ENCODE measurements around the gene LEFTY1.
"Not testable (repeated sequence)": the region's sequence is repeated elsewhere in the genome, so short reads cannot be mapped to it uniquely, and the experiment has no call there.

LEFTY1 gene

GRCh38 chr1:225887554-225888288, 1.2 kb downstream of the LEFTY1 start:
- not testable (repeated sequence) for DNase-seq

DNA sequence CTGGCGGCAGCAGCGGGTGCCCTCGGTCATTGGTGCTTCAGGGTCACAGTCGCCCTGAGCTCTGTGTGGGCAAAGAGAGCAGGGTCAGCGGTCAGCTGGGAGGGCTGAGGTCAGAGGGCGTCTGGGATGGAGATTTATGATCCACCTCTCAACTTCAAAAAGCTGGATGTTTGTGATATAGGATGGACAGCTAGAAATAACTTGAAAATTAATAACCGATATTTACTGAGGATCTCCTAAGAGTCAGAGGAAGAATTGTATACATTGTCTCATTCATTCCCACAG, 2.0 kb downstream of the LEFTY1 start:
- DNase-seq = no peak

- DNase-seq = no peak
Observed at GRCh38 chr1:225886159-225887029, 2.6 kb downstream of the LEFTY1 start.

DNA sequence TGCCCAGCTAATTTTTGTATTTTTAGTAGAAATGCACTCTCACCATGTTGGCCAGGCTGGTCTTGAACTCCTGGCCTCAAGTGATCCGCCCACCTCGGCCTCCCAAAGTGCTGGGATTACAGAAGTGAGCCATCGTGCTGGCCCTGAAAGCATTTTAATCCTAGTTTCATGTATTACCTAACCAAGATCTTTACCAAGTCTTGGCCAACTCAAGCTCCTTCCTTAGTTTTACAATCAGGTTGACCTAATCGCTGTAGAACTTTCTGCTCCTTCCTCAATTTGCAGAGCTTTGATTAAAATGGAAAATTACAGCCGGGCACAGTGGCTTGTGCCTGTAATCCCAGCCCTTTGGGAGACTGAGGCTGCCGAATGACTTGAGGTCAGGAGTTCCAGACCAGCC, 3.6 kb downstream of the LEFTY1 start:
- no peak for DNase-seq

GRCh38 chr1:225883616-225884265, 5.2 kb downstream of the LEFTY1 start:
- DNase-seq = peak; percentile 44

DNA sequence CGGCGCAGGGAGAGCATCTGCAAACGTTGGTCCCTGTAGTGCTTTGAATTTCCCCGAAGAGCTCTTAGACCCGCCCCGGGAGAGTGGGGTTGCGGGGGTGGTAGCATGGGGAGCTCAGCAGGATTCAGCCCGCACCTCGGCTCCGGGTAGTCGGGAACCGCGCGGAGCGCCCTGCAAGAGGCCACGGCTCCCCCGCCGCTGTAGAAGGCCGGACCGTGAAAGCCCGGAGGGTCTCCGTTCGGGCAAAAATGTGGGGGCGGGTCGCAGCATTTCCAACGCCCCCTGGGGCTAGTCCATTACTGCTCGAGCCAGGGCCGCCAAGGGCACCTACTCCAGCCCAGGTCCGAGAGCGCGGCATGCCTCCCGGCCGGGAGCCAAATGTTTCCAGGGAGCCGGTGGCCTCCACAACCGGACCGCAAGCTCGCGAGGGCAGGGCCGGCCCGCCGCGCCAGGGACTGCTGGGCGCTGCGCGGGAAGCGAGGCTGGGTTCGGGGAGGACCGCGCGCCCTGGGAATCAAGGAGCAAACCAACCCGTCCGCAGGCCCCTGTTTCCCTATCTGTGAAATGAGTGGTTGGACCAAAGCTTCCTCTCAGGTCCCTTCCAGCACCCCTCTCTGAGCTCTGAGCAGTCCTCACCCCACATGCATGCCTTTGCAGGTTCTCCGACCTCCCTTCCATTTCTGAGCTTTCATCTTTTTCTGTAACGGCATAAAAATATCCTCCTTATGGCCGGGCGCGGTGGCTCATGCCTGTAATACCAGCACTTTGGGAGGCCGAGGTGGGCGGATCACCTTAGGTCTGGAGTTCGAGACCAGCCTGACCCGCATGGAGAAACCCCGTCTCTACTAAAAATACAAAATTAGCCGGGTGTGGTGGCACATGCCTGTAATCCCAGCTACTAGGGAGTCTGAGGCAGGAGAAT, 6.0 kb downstream of the LEFTY1 start:
- peak; percentile 77 for DNase-seq

DNA sequence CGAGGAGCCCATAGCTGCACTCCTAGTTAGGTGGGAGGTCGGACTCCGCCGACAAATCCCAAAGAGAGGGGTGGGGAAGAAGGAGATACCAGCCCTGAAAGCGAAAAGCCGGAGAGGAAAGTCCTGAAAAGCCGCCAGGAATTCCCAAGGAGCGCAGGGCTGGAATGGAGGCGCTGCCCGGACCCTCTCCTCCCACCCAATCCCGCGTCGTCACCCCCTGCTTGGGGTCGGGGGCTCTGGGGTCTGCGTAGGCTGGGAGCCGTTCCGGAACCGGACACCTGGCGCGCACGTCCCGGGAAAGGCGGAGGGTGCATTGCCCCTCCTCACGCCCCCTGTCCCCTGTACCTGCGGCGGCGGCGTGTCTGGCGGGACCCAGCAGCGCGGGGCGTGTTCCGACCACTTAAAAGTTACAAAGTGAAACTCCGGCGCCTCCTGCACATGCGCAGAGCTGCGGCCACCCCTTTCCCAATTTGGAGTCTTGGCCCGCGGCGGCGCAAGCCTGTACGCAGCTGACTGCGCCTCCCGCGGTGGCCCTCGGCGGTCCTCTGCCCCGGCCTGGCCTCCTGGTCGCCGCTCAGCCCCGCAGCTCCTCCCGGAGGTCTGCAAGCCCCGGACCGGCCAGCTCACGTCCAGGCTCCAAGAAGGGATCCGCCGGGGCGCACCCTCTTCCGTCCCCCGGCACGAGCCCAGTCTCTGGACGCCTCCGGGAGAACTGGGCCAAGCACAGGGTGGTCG, 6.8 kb downstream of the LEFTY1 start, which contains the start of gene TMEM63A:
Gene TMEM63A, minus strand, starts transcription at position 422 of the 735 bp plus-strand sequence. CDS start 4,800 bp downstream, outside the sequence.
- peak; percentile 96 for DNase-seq

GRCh38 chr1:225881081-225881958, 7.6 kb downstream of the LEFTY1 start:
- peak; percentile 86 for DNase-seq

- peak; percentile 37 for DNase-seq
Observed at GRCh38 chr1:225880636-225881035, 8.3 kb downstream of the LEFTY1 start.

- DNase-seq = peak; percentile 52
Observed at GRCh38 chr1:225880222-225880588, 8.7 kb downstream of the LEFTY1 start.

- DNase-seq = peak; percentile 55
Observed at GRCh38 chr1:225879521-225880221, 9.3 kb downstream of the LEFTY1 start.

- no peak for DNase-seq
Observed at GRCh38 chr1:225878282-225878681, 10.7 kb downstream of the LEFTY1 start.

- peak; percentile 88 for DNase-seq
Observed at GRCh38 chr1:225877580-225877979, 11.4 kb downstream of the LEFTY1 start.

- DNase-seq = no peak
Observed at GRCh38 chr1:225876900-225877510, 11.9 kb downstream of the LEFTY1 start.

DNA sequence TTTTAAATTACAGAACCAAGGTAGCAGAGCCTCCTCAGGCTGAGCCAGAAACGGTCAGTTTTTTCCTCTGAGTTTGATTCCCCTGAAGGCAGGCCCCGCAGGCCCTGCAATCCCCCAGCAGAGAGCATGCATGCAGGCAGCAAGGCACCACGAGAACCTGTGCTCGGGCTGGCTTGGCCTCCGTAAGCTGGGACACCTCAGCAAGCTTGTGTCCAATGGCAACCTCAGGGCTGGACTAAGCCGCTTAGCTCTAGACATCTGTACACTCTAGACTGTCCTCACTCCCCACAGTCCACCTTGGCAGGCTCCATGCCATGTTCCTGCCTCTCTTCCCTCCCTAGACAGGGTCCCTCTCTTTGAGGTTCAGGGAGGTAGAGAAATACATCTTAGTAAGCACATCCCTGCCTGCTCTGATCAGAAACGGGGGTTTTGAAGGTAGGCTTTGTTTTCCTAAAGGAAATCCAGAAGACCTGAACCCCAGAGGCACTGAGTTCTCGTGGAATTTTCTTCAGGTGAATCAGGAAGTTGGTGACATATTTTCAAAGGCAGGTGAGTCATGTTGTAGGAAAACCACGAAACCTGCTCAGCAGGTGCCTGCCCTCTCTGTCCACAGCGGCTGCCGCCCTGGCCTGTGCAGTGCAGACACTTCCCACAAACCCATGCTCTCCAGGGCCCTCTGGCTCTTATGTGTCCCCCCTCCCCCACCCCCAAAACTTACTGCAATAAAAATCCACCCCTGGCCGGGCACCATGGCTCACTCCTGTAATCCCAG, 13.7 kb downstream of the LEFTY1 start:
- DNase-seq = peak; percentile 93

DNA sequence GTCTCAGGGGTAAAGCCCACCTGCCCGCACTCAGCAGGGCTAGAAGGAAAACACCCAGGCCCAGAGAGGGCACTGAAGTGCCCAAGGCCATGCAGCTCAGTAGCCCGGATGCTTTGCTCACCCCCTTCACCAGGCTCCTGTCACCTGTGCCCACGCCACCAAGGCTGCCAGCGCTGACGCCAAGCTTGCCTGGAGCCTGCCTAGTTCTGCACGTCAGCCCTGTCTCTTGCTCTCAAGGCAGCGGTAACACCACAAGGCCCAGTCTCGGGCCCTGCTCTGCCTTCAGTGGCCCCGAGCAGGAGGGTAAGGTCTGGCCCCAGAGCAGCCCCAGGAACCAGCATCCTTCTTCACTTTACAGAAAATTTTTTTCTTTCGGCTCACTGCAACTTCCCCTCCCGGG, 14.5 kb downstream of the LEFTY1 start:
- no peak for DNase-seq

DNA sequence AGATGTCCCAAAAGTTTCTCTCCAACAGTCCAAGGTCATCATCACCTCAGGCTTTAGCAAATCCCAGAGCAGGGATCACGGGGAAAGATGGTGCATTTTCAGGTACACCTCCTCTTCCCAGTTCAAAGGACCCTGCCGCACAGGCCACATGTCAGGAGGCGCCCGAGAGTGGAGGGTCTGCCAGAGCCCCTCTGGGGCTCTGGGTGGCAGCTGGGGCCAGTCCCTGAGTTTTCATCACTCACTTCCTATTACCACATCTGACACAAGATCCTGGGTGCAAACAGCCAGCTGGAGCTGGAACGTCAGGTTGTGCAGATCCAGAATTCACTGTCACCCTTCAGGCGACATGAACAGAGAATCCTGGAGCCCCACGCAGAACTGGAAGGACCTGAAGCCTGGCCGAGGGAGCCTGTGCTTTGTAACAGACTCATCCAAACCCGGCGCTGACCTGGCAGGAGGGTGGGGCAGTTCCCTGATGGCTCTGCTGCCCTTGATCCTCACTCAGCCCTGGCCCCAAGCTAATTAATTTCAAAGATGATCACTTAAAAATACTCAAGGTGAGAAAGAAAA, 15.6 kb downstream of the LEFTY1 start:
- no peak for DNase-seq

- DNase-seq = no peak
Observed at GRCh38 chr1:225872075-225872430, 16.9 kb downstream of the LEFTY1 start.
